ENCODE results near the gene ARFGEF2. TPM values are rescaled to one million over a fixed set of nuclear protein-coding genes. Genes with fewer than 3 reads are reported as not detected.

ARFGEF2 gene
- total RNA-seq, 4 donors from 2014 or later, result 33.6 to 45.2 (median 39.3) TPM

- TF ChIP-seq POLR2AphosphoS5 (IDR thresholded peaks at IDR 0.05), result peak in 1 of 2 donors; percentile 11
- TF ChIP-seq, protein P1, sequence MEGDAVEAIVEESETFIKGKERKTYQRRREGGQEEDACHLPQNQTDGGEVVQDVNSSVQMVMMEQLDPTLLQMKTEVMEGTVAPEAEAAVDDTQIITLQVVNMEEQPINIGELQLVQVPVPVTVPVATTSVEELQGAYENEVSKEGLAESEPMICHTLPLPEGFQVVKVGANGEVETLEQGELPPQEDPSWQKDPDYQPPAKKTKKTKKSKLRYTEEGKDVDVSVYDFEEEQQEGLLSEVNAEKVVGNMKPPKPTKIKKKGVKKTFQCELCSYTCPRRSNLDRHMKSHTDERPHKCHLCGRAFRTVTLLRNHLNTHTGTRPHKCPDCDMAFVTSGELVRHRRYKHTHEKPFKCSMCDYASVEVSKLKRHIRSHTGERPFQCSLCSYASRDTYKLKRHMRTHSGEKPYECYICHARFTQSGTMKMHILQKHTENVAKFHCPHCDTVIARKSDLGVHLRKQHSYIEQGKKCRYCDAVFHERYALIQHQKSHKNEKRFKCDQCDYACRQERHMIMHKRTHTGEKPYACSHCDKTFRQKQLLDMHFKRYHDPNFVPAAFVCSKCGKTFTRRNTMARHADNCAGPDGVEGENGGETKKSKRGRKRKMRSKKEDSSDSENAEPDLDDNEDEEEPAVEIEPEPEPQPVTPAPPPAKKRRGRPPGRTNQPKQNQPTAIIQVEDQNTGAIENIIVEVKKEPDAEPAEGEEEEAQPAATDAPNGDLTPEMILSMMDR (IDR thresholded peaks at IDR 0.05), result no peak
- no peak for DNase-seq (ENCODE audit: extremely low spot score)
- 51% methylated on average over 3 of the region's 3 CpGs for WGBS
- Histone ChIP-seq H3K4me3 (peak overlapping the region in 2 of 4 donors; percentile 1 to 10), H3K36me3 (no peaks in the 10 kb centered on the region), H3K4me1 (peaks cover 63 to 83% (median 81%) of the 10 kb centered on the region in 4 donors), H3K27ac (replicated peaks in 1 of 4) (peak overlapping the region; percentile 72 to 81 (median 76)), H3K9me3 (no peaks in the 10 kb centered on the region), H3K27me3 (no peaks in the 10 kb centered on the region)
- intact Hi-C loops (cut with DNase I), result no loop called here
These were observed 7.6 kb downstream of the ARFGEF2 start for GRCh38 chr20:48928832-48929725.

DNA sequence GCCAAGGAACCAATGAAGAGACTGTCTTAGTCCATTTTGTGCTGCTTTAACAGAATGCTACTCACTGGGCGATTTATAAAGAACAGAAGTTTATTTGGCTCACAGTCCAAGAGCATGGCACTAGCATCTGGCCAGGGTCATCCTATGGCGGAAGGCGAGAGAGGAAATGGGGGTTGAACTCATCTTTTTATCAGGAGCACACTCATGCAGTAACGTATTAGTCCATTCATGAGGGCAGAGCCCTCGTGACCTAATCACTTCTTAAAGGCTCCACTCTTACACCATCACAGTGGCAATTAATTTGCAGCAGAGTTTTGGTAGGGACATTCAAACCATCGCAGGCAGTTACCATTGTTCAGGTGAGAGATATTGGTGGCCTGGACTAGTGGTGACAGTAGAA is 8.5 kb downstream of the ARFGEF2 start:
- peak overlapping the region; percentile 72 to 81 (median 76) for H3K27ac ChIP-seq (replicated peaks in 1 of 4)
- no peak overlapping the region for H3K4me3 ChIP-seq
- H3K36me3 ChIP-seq, result no peaks in the 10 kb centered on the region
- no peak for TF ChIP-seq POLR2AphosphoS5 (IDR thresholded peaks at IDR 0.05)
- no peak for TF ChIP-seq EP300 (IDR thresholded peaks at IDR 0.05)
- TF ChIP-seq, protein P1 (IDR thresholded peaks at IDR 0.05), result no peak
- no peak for TF ChIP-seq POLR2A (IDR thresholded peaks at IDR 0.05; ENCODE audit: low read depth)
- peaks cover 58 to 76% (median 75%) of the 10 kb centered on the region in 4 donors for H3K4me1 ChIP-seq
- H3K9me3 ChIP-seq, result no peaks in the 10 kb centered on the region
- intact Hi-C loops (cut with DNase I), result no loop called here
- no peaks in the 10 kb centered on the region for H3K27me3 ChIP-seq
- no peak for DNase-seq (ENCODE audit: extremely low spot score)
- 64% methylated on average over 6 of the region's 6 CpGs for WGBS

- intact Hi-C loops (cut with DNase I), result no loop called here
- Histone ChIP-seq H3K27me3 (no peaks in the 10 kb centered on the region), H3K4me3 (no peak overlapping the region), H3K9me3 (no peaks in the 10 kb centered on the region), H3K27ac (replicated peaks in 1 of 4) (peak overlapping the region in 3 of 4 donors; percentile 6 to 76 (median 72)), H3K4me1 (peaks cover 58 to 76% (median 70%) of the 10 kb centered on the region in 4 donors), H3K36me3 (no peaks in the 10 kb centered on the region)
- DNase-seq (ENCODE audit: extremely low spot score), result no peak
- 86% methylated on average over 7 of the region's 7 CpGs for WGBS
- TF ChIP-seq POLR2AphosphoS5 (IDR thresholded peaks at IDR 0.05) (no peak), EP300 (IDR thresholded peaks at IDR 0.05) (no peak), POLR2A (IDR thresholded peaks at IDR 0.05; ENCODE audit: low read depth) (no peak)
- TF ChIP-seq, protein P1 (IDR thresholded peaks at IDR 0.05), result no peak
These were observed 9.4 kb downstream of the ARFGEF2 start for GRCh38 chr20:48930878-48931277.

DNA sequence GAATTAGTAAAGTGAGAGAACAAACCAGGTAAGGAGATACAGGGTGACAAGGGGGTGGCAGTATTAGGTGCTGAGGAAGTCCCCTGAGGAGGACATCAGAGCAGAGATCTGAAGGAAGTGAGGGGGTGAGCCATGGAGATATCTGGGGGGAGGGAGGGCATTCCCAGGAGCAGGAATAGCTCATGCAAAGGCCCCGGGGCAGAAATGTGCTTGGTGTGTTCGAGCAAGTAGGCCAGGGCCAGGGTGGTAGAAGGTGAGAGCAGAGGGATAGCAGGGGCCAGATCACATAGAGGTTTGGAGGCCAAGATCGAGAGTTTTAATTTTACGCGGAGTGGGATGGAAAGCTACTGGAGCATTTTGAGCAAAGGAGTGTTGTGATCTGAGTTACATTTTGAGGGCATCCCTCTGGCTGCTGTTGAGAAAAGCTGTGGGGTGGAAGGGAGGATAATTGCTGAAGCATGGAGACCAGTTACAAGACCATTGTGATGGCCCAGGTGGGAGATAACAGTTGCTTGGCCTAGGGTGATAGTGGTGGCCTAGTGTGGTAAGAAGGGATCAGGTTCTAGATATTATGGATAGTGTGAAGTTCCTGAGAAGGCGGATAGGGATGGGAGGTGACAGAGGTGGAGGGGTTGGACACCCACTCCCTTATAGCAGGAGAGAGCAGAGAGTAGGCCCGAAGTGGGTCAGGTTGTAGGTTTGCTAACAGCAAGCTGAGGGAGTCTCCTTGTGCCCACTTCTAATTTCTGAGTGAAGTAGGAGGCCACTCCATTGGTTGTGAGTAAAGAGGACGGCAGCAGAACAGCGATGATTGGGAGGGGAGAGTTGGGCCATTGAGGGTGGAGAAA is 10.2 kb downstream of the ARFGEF2 start:
- Histone ChIP-seq H3K9me3 (no peaks in the 10 kb centered on the region), H3K36me3 (peaks cover 0 to 3% (median 0%) of the 10 kb centered on the region in 4 donors), H3K27ac (replicated peaks in 1 of 4) (peak overlapping the region in 1 of 4 donors; percentile 6), H3K27me3 (no peaks in the 10 kb centered on the region), H3K4me1 (peaks cover 55 to 70% (median 64%) of the 10 kb centered on the region in 4 donors), H3K4me3 (no peak overlapping the region)
- intact Hi-C loops (cut with DNase I), result no loop called here
- WGBS, result 95% methylated on average over 9 of the region's 9 CpGs
- no peak for TF ChIP-seq EP300 (IDR thresholded peaks at IDR 0.05)
- no peak for TF ChIP-seq POLR2A (IDR thresholded peaks at IDR 0.05; ENCODE audit: low read depth)
- TF ChIP-seq, protein P1 (IDR thresholded peaks at IDR 0.05), result no peak
- TF ChIP-seq POLR2AphosphoS5 (IDR thresholded peaks at IDR 0.05), result no peak
- DNase-seq (ENCODE audit: extremely low spot score), result no peak

Data from esophagus muscularis mucosa (tissue), 4 donors.